K562 (cell line): ENCODE results near the gene STX3. TPM values are rescaled to one million over a fixed set of nuclear protein-coding genes. Genes with fewer than 3 reads are reported as not detected.

Experiments
- BRCA1 ChIP-seq, 2 experiments: fragments of 450-650 bp in 1 of 2; sonication (generic) in 1 of 2; formaldehyde crosslinking in 1 of 2; IDR thresholded peaks; 2 replicates each; pipeline versions ENCODE4 v1.5.0 to v1.6.1; 2017 to 2020; ENCODE audit warnings: mild to moderate bottlenecking in 1 of 2, missing genetic modification reagents in 1 of 2
- FIP1L1 ChIP-seq: fragments of 200-400 bp; formaldehyde crosslinking; IDR thresholded peaks from 2 replicates; pipeline ENCODE4 v1.6.1; 2018; ENCODE audit warnings: mild to moderate bottlenecking, low read depth, low read length; ENCODE audit not compliant: poor library complexity, severe bottlenecking
- FOXM1 ChIP-seq, 2 experiments: fragments of 450-650 bp in 1 of 2; sonication (generic) in 1 of 2; formaldehyde crosslinking in 1 of 2; IDR thresholded peaks; 2 replicates each; pipeline versions ENCODE4 v1.6.1 to v1.9.0; 2017 to 2022; ENCODE audit warnings: low read depth in 2 of 2, mild to moderate bottlenecking in 2 of 2, missing genetic modification reagents in 1 of 2, moderate library complexity in 1 of 2
- HCFC1 ChIP-seq: IDR thresholded peaks from 2 replicates; pipeline ENCODE4 v1.6.1; 2012; ENCODE audit warnings: low read depth, low read length, improper control_type of control experiment
- KDM4B ChIP-seq, 2 experiments: fragments of 450-650 bp in 1 of 2; sonication (generic) in 1 of 2; IDR thresholded peaks; 2 replicates each; pipeline ENCODE4 v1.6.1; 2016 to 2017; ENCODE audit warnings: borderline replicate concordance in 2 of 2, antibody characterized with exemption in 1 of 2, low read depth in 1 of 2, mild to moderate bottlenecking in 1 of 2
- MCM2 ChIP-seq: fragments of 450-650 bp; IDR thresholded peaks from 2 replicates; pipeline ENCODE4 v1.6.1; 2017; ENCODE audit warnings: low read depth, mild to moderate bottlenecking
- NFIX ChIP-seq: fragments of 250-450 bp; sonication (Bioruptor Pico); IDR thresholded peaks from 2 replicates; pipeline ENCODE4 v1.4.0; 2020; ENCODE audit warnings: low read depth, mild to moderate bottlenecking, moderate library complexity
- POLR2B ChIP-seq: fragments of 450-650 bp; IDR thresholded peaks from 2 replicates; pipeline ENCODE4 v1.6.1; 2018; ENCODE audit warnings: low read depth; ENCODE audit not compliant: partially characterized antibody
- POLR3A ChIP-seq: IDR thresholded peaks from 2 replicates; pipeline ENCODE4 v1.6.1; 2011; ENCODE audit warnings: borderline replicate concordance, mild to moderate bottlenecking, moderate library complexity; ENCODE audit not compliant: insufficient read length, insufficient read depth; ENCODE audit errors: extremely low read depth
- STAG1 ChIP-seq: sonication (generic); formaldehyde crosslinking; IDR thresholded peaks from 2 replicates; pipeline ENCODE4 v1.5.0; 2020; ENCODE audit warnings: missing genetic modification reagents, borderline replicate concordance
- YBX1 ChIP-seq: fragments of 450-650 bp; IDR thresholded peaks from 2 replicates; pipeline ENCODE4 v1.7.1; 2016; ENCODE audit warnings: mild to moderate bottlenecking
- ZBTB1 ChIP-seq: sonication (generic); formaldehyde crosslinking; IDR thresholded peaks from 2 replicates; pipeline ENCODE4 v1.8.1; 2023; ENCODE audit warnings: missing genetic modification reagents, low read depth, mild to moderate bottlenecking, borderline replicate concordance
- ZNF184 ChIP-seq: sonication (generic); formaldehyde crosslinking; IDR thresholded peaks from 2 replicates; pipeline ENCODE4 v1.5.0; 2020; ENCODE audit warnings: missing genetic modification reagents
- ZNF79 ChIP-seq: fragments of 250-450 bp; sonication (Bioruptor Pico); IDR thresholded peaks from 2 replicates; pipeline ENCODE4 v1.4.0; 2020; ENCODE audit warnings: low read depth, mild to moderate bottlenecking, moderate library complexity
- polyA plus RNA-seq, 8 experiments: library from polyadenylated mRNA; depleted of rRNA in 4 of 8; stranded (reverse) in 5 of 8; unstranded in 3 of 8; fragments of >200 nt; fragmentation: Nextera tagmentation in 2 of 8; fragmentation: Illumina TruSeq in 1 of 8; extraction: Ambion mirVana in 2 of 8; extraction: Trizol in 1 of 8; gene quantifications; 2 replicates each; pipeline versions ENCODE4 v1.2.1 to v1.2.3, GENCODE V29; 2011 to 2014; ENCODE audit warnings: inconsistent platforms in 1 of 8, missing spikeins in 1 of 8
- total RNA-seq, 7 experiments: library from RNA; depleted of rRNA in 6 of 7; stranded (reverse); fragments of >200 nt in 6 of 7; fragmentation: Illumina TruSeq in 2 of 7; extraction: Trizol in 2 of 7; gene quantifications; 2 replicates each; pipeline versions ENCODE4 v1.2.1 to v1.2.3, GENCODE V29; 2011 to 2021; ENCODE audit warnings: low replicate concordance in 1 of 7
- TF ChIP-seq, protein P1 (sequence below): fragments of 250-450 bp; sonication (Bioruptor Pico); IDR thresholded peaks from 2 replicates; pipeline ENCODE4 v1.5.0; 2022; ENCODE audit warnings: mild to moderate bottlenecking
- TF ChIP-seq, protein P2 (sequence below): sonication (generic); formaldehyde crosslinking; IDR thresholded peaks from 2 replicates; pipeline ENCODE4 v1.8.1; 2023; ENCODE audit warnings: mild to moderate bottlenecking, missing genetic modification reagents
- TF ChIP-seq, protein P3 (sequence below): fragments of 450-650 bp; IDR thresholded peaks from 2 replicates; pipeline ENCODE4 v1.6.1; 2017; ENCODE audit warnings: antibody characterized with exemption
- TF ChIP-seq, protein P4 (sequence below): fragments of 200-800 bp; sonication (Bioruptor generic); IDR thresholded peaks from 2 replicates; pipeline ENCODE4 v1.6.1; 2017; ENCODE audit warnings: missing genetic modification characterization, missing compliant biosample characterization

Gene STX3
- total and polyA plus RNA-seq, 9 of the 15 experiments (the other 6 are each of a cell fraction or from before 2014, with no cell fraction given) = 12.0 to 91.6 (median 48.7) TPM

DNA sequence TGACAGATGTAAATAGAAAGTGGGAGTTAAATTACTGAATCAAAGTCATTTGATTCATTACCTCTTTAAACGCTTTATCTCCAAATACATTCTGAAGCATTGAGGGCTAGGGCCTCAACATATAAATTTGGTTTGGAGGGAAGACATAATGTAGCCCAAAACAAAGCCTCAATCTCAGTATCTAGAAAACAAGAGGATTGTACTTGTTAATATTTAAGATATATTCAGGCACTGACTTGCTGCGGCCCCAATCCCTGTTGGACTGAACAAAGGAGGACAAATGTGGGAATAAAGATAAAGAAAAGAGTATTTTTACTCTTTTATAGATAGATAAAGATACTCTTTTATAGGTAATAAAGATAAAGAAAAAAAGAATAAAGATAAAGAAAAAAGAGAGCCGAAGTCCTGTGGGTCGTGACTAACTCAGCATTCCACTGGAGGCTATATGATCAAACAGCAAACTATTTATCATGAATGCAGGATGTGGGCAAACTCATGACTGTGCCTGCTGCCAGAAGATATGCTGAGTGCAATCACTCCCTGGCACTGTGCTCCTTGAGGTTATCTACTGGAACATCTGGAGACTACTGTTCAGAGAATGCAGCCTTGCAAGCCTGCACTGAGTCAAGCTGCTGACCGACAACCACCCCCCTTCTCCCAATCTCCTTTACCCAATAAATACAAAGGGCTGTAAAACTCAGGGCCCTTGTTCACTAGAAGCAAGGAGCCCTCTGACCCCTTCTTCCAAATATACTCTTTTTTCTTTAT, 48.5 kb upstream of the STX3 start (continued):
- no peak for TF ChIP-seq BRCA1 (IDR thresholded peaks at IDR 0.05)
- no peak for TF ChIP-seq BRCA1 (CRISPR knock-in tag; IDR thresholded peaks at IDR 0.05)
- TF ChIP-seq ZBTB1 (CRISPR knock-in tag) = no peak
- TF ChIP-seq YBX1 = no peak
- TF ChIP-seq STAG1 (CRISPR knock-in tag) = no peak
- no peak for TF ChIP-seq POLR3A
- TF ChIP-seq ZNF79 (CRISPR knock-in tag) = peak; percentile 54; the same call in 1 of the 2 replicates
- TF ChIP-seq, protein P1, sequence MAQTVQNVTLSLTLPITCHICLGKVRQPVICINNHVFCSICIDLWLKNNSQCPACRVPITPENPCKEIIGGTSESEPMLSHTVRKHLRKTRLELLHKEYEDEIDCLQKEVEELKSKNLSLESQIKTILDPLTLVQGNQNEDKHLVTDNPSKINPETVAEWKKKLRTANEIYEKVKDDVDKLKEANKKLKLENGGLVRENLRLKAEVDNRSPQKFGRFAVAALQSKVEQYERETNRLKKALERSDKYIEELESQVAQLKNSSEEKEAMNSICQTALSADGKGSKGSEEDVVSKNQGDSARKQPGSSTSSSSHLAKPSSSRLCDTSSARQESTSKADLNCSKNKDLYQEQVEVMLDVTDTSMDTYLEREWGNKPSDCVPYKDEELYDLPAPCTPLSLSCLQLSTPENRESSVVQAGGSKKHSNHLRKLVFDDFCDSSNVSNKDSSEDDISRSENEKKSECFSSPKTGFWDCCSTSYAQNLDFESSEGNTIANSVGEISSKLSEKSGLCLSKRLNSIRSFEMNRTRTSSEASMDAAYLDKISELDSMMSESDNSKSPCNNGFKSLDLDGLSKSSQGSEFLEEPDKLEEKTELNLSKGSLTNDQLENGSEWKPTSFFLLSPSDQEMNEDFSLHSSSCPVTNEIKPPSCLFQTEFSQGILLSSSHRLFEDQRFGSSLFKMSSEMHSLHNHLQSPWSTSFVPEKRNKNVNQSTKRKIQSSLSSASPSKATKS (CRISPR knock-in tag) = no peak
- TF ChIP-seq, protein P2, sequence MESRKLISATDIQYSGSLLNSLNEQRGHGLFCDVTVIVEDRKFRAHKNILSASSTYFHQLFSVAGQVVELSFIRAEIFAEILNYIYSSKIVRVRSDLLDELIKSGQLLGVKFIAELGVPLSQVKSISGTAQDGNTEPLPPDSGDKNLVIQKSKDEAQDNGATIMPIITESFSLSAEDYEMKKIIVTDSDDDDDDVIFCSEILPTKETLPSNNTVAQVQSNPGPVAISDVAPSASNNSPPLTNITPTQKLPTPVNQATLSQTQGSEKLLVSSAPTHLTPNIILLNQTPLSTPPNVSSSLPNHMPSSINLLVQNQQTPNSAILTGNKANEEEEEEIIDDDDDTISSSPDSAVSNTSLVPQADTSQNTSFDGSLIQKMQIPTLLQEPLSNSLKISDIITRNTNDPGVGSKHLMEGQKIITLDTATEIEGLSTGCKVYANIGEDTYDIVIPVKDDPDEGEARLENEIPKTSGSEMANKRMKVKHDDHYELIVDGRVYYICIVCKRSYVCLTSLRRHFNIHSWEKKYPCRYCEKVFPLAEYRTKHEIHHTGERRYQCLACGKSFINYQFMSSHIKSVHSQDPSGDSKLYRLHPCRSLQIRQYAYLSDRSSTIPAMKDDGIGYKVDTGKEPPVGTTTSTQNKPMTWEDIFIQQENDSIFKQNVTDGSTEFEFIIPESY (CRISPR knock-in tag) = 0 out of 2 replicates have a peak, but pooled peaks have one; percentile 17
- no peak for TF ChIP-seq HCFC1
- no peak for TF ChIP-seq POLR2B
- no peak for TF ChIP-seq KDM4B (IDR thresholded peaks at IDR 0.05; ENCODE audit: borderline replicate concordance in 2 of 2, low read depth in 1 of 2)
- TF ChIP-seq, protein P3, sequence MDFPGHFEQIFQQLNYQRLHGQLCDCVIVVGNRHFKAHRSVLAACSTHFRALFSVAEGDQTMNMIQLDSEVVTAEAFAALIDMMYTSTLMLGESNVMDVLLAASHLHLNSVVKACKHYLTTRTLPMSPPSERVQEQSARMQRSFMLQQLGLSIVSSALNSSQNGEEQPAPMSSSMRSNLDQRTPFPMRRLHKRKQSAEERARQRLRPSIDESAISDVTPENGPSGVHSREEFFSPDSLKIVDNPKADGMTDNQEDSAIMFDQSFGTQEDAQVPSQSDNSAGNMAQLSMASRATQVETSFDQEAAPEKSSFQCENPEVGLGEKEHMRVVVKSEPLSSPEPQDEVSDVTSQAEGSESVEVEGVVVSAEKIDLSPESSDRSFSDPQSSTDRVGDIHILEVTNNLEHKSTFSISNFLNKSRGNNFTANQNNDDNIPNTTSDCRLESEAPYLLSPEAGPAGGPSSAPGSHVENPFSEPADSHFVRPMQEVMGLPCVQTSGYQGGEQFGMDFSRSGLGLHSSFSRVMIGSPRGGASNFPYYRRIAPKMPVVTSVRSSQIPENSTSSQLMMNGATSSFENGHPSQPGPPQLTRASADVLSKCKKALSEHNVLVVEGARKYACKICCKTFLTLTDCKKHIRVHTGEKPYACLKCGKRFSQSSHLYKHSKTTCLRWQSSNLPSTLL = 0 out of 2 replicates have a peak, but pooled peaks have one; percentile 25
- TF ChIP-seq MCM2 = no peak
- no peak for TF ChIP-seq FIP1L1
- no peak for TF ChIP-seq NFIX (CRISPR knock-in tag)
- peak; percentile 95 for TF ChIP-seq FOXM1 (IDR thresholded peaks at IDR 0.05; ENCODE audit: low read depth)
- no peak for TF ChIP-seq FOXM1 (CRISPR knock-in tag; IDR thresholded peaks at IDR 0.05; ENCODE audit: low read depth)
- no peak for TF ChIP-seq ZNF184 (CRISPR knock-in tag)
- TF ChIP-seq, protein P4, sequence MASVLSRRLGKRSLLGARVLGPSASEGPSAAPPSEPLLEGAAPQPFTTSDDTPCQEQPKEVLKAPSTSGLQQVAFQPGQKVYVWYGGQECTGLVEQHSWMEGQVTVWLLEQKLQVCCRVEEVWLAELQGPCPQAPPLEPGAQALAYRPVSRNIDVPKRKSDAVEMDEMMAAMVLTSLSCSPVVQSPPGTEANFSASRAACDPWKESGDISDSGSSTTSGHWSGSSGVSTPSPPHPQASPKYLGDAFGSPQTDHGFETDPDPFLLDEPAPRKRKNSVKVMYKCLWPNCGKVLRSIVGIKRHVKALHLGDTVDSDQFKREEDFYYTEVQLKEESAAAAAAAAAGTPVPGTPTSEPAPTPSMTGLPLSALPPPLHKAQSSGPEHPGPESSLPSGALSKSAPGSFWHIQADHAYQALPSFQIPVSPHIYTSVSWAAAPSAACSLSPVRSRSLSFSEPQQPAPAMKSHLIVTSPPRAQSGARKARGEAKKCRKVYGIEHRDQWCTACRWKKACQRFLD = peak; percentile 96
